ENCODE measurements around the gene ITGAL. TPM values are rescaled to one million over a fixed set of nuclear protein-coding genes. Genes with fewer than 3 reads are reported as not detected.
"Not testable (repeated sequence)": the region's sequence is repeated elsewhere in the genome, so short reads cannot be mapped to it uniquely, and the experiment has no call there.

Gene ITGAL
- total RNA-seq, 2 donors from 2014 or later = 4.6 to 8.5 TPM

DNA sequence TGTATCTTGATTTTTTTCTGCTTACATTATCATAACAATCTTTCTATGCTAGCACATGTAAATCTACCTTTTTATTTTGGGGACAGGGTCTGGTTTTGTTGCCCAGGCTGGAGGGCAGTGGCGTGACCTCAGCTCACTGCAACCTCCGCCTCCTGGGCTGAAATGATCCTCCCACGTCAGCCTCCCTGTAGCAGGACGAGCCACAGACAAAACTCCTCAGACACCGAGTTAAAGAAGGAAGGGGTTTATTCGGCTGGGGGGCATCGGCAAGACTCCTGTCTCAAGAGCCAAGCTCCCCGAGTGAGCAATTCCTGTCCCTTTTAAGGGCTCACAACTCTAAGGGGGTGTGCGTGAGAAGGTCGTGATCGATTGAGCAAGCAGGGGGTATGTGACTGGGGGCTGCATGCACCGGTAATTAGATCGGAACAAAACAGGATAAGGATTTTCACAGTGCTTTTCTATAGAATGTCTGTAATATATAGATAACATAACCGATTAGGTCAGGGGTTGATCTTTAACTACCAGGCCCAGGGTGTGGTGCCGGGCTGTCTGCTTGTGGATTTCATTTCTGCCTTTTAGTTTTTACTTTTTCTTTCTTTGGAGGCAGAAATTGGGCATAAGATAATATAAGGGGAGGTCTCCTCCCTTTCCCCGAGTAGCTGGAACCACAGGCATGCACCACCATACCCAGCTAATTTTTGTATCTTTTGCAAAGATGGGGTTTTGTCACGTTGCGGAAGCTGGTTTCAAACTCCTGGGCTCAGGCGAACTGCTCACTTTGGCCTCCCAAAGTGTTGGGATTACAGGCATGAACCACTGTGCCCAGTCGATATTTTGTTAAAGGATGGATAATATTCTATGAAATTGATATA is 19.6 kb upstream of the ITGAL start:
- DNase-seq (ENCODE audit: low spot score) = not testable (repeated sequence)
- intact Hi-C loops (cut with DNase I) = loop anchor here in 1 of 2 donors (10.0 kb wide), 1 partner anchor 62 kb away; no protein-coding TSS in a partner anchor

DNA sequence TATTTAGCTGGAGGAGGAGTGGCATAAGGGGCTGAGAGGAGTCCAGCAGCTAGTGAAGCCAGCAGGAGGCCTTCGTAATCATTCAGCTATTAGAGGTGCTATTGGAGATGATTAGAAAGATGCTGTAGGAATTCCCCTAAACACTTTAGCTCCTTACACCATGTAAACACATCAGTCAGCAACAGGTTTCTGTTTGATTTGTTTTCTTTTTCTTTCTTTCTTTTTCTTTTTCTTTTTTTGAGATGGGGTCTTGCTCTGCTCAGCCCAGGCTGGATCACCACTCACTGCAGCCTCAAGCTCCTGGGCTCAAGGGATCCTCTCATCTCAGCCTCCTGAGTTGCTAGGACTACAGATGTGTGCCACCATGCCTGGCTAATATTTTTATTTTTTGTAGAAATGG is 16.2 kb upstream of the ITGAL start:
- intact Hi-C loops (cut with DNase I) = loop anchor here in 1 of 2 donors (10.0 kb wide), 1 partner anchor 58 kb away; no protein-coding TSS in a partner anchor
- no peak for DNase-seq (ENCODE audit: low spot score)

DNA sequence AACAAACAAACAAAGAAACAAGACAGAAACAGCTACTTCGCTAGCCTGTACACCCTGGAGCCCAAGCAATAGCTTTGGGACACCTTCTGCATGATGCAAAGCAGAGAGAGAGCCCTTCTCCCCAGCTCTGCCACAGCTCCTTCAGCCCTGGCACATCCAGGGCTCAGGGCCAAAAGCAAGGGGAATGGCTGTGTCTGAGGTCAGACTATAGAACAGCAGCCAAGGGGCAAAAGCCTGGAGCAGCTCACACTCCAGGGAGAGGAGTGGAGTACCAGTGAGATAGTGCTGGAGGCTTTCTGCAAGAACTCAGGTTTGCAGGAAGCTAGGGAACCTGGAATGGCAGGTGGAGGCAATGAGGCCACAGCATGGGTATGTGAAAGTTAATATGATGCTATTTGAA is 15.3 kb upstream of the ITGAL start:
- intact Hi-C loops (cut with DNase I) = loop anchor here in 1 of 2 donors (10.0 kb wide), 1 partner anchor 58 kb away; no protein-coding TSS in a partner anchor
- DNase-seq (ENCODE audit: low spot score) = no peak

DNA sequence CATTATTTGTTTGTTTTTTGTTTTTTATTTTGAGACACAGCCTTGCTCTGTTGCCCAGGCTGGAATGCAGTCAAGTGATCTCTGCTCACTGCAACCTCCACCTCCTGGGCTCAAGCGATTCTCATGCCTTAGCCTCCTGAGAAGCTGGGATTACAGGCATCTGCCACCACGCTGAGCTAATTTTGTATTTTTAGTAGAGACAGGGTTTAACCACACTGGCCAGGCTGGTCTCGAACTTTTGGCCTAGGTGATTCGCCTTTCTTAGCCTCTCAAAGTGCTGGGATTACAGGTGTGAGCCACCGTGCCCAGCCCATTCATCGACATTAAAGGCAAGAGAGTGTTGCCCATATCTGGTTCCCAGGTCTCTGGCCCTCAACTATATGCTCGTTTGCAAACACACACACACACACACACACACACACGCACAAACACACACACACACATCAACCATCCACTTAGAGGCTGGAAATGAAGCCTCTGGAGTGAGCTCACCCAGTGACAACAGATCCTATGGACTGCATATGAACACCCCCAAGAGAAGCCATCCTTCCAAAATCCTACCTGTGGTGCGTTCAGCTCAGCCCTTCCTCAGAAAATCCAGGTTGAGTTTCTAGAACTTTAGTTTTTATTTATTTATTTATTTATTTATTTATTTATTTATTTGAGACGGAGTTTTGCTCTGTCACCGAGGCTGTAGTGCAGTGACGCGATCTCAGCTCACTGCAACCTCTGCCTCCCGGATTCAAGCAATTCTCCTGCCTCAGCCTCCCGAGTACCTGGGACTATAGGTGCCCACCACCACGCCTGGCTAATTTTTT is 14.6 kb upstream of the ITGAL start:
- no peak for DNase-seq (ENCODE audit: low spot score)
- intact Hi-C loops (cut with DNase I) = loop anchor here in 1 of 2 donors (10.0 kb wide), 1 partner anchor 57 kb away; no protein-coding TSS in a partner anchor

DNA sequence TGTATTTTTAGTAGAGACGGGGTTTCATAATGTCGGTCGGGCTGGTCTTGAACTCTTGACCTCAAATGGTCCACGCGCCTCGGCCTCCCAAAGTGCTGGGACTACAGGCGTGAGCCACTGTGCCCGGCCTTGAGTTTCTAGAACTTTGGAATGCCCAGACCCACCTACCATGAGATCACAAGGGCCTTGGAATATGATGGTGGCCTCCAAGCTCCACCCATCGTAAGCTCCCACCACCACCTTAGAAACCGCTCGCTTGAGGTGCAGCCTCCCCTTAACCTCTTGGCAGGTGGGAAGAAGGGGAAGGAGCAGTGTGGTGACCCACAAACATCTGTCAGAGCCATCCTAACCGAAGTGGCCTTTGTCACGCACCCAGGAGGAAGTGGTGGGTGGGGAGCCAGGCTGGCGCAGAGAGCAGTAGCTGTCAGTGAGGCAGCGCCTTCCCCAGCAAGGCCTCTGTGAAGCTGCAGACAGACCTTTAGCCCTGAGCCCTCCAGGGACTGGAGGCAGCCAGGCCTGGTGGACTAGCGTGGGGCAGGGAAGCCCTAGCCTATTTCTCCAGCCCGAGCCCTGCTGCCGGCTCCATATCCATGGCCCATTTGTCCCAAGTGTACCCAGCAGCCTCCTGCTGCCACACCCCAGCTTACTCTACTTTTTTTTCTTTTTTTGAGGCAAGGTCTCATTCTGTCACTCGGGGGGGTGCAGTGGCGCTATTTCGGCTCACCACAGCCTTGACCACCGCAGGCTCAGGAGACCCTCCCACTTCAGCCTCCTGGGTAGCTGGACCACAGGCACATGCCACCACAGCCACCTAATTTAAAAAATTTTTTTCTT is 13.8 kb upstream of the ITGAL start:
- no peak for DNase-seq (ENCODE audit: low spot score)
- intact Hi-C loops (cut with DNase I) = loop anchor here in 1 of 2 donors (10.0 kb wide), 1 partner anchor 56 kb away; no protein-coding TSS in a partner anchor

DNA sequence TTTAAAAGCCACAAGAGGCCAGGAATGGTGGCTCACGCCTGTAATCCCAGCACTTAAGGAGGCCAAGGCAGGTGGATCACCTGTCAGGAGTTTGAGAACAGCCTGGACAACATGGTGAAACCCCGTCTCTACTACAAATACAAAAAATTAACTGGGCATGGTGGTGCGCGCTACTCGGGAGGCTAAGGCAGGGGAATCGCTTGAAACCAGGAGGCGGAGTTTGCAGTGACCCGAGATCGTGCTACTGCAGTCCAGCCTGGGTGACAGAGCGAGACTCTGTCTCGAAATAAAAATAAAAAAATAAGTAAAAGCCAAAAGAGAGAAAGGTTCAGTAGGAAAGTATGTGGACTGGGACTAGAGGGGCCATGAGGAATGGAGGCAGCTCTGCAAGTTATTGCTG is 13.1 kb upstream of the ITGAL start:
- no peak for DNase-seq (ENCODE audit: low spot score)
- intact Hi-C loops (cut with DNase I) = loop anchor here in 1 of 2 donors (10.0 kb wide), 1 partner anchor 55 kb away; no protein-coding TSS in a partner anchor

DNA sequence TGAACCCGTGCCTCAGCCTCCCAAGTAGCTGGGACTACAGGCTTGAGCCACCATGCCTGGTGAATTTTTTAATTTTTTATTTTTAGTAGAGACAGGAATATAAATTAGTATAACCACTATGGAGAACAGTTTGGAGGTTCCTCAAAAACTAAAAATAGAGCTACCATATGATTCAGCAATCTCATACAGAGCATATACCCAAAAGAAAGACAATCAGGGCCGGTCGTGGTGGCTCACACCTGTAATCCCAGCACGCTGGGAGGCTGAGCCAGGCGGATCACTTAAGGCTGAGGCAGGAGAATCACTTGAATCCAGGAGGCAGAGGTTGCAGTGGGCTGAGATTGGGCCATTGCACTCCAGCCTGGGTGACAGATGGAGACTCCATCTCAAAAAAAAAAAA is 11.1 kb upstream of the ITGAL start:
- intact Hi-C loops (cut with DNase I); DNase-seq (ENCODE audit: low spot score): not testable (repeated sequence)

DNA sequence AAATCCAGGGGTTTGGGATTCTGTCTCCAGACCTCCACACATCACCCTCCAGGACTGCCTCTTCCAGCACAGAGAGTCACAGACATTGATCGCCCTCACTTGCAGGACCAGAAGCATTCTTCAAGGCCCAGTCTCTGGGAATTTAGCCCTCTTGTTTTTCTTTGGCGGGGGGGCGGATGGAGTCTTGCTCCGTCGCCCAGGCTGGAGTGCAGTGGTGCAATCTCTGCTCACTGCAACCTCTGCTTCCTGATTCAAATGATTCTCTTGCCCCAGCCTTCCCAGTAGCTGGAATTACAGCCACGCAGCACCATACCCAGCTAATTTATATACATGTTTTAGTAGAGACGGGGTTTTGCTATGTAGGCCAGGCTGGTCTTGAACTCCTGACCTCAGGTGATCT is 8.5 kb upstream of the ITGAL start:
- intact Hi-C loops (cut with DNase I) = no loop called here
- DNase-seq (ENCODE audit: low spot score) = no peak

DNA sequence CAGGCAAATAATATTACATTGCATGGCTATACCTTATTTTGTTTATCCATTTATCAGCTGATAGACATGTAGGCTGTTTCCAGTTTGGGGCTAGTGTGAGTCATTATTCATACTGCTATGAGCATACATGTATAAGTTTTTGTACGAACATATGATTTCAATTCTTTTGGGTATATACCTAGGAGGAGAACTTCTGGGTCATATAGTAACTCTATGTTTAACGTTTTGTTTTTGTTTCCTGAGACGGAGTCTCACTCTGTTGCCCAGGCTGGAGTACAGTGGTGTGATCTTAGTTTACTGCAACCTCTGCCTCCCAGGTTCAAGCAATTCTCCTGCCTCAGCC is 2.4 kb upstream of the ITGAL start:
- DNase-seq (ENCODE audit: low spot score) = no peak
- intact Hi-C loops (cut with DNase I) = no loop called here

DNA sequence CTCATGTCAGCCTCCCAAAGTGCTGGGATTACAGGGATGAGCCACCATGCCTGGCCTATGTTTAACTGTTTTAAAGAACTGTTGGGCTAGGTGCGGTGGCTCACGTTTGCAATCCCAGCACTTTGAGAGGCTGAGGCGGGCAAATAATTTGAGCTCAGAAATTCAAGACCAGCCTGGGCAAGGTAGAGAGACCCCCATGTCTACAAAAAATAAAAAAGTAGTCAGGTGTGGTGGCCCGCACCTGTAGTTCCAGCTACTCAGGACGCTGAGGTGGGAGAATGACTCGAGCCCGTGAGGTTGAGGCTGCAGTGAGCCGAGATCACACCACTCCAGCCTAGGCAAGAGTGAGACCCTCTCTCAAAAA is 1.9 kb upstream of the ITGAL start:
- DNase-seq (ENCODE audit: low spot score) = no peak
- intact Hi-C loops (cut with DNase I) = no loop called here

DNA sequence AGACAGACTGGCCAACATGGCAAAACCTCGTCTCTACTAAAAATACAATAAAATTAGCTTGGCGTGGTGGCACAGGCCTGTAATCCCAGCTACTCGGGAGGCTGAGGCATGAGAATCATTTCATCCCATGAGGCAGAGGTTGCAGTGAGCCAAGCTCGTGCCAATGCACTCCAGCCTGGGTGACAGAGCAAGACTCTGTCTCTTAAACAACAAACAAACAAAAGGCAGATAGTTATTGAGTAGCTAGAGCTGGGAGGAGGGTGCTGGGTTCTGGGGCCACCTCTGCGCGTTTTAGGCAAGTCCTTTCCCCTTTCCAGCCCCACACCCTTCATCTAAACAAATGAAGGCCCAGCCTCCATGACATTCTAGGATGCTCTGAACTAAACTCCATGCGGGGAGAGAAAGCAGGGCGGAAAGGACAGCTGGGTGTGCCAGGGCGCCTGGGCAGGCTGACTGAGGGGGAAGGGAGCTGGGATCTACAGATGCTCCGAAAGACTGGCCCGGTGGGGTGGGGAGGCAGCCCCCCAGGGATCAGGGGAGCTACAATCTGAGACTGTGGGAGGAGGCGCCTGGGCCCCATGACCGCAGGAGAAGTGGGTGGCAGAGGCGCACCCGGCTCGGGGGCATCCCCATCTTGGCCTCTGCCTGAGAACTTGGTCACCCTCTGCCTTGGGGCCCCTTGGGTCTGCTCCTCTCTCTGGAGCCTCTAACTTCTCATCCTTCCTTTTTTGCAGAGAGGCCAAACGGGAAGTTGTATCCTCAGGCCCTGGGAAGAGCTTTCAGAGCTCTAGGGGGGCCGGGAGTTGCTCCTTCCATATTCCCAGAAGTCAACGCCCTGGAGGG is 910 bp downstream of the ITGAL start:
- no peak for DNase-seq (ENCODE audit: low spot score)
- intact Hi-C loops (cut with DNase I) = no loop called here

DNA sequence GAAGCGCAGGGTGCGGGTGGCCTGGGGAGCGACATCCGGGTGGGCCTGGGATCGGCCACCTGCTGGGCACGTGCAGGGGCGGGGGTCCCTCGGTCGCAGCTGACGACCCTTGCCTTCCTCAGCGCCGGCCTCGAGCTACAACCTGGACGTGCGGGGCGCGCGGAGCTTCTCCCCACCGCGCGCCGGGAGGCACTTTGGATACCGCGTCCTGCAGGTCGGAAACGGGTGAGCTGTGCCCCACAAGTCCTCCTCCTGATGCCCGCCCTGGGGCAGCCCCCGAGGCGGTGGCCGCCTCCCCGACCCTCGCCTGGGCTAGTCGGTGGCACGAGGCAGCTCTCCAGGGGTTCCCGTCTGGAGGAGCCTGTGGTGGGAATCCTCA is 1.5 kb downstream of the ITGAL start:
- DNase-seq (ENCODE audit: low spot score) = no peak
- intact Hi-C loops (cut with DNase I) = no loop called here

DNA sequence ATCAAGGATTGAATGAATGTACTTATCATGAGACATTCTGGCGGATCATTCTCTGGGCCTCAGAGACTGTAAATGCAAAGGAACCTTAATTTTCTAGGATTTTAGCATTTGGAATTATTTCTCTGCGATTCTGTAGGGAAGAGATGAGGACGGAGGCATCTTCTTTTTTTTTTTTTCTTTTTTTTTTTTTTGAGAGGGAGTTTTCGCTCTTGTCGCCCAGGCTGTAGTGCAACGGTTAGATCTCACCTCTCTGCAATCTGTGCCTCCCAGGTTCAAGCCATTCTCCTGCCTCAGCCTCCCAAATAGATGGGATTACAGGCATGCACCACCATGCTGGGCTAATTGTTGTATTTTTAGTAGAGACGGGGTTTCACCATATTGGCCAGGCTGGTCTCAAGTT is 2.1 kb downstream of the ITGAL start:
- intact Hi-C loops (cut with DNase I) = no loop called here
- no peak for DNase-seq (ENCODE audit: low spot score)

DNA sequence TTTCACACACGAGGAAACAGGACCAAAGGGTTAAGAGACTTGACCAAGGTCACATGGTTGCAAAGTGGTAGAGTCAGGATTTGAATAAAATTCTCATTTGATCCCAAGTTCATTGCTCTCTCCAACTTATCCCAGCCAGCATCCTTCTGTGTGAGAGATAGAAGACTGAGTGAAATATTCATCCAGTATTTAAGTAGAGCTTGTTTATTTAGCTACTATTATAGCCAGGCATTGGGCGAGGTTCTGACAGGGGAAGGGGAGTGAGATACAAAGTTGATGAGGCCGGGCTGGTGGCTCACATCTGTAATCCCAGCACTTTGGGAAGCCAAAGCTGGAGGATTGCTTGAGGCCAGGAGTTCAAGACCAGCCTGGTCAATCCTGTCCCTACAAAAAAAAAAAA is 4.4 kb downstream of the ITGAL start:
- intact Hi-C loops (cut with DNase I) = no loop called here
- no peak for DNase-seq (ENCODE audit: low spot score)

DNA sequence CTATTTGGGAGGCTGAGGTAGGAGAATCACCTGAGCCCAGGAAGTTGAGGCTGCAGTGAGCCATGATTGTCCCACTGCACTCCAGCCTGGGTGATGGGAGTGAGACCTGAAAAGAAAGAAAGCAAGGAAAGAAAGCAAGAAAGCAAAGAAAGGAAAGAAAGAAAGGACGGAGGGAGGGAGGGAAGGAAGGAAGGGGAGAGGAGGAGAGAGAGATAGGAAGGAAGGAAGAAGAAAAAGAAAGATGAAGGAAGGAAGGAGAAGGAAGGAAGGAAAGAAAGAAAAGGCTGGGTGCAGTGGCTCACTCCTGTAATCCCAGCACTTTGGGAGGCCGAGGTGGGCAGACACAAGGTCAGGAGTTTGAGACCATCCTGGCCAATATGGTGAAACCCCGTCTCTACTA is 5.2 kb downstream of the ITGAL start:
- DNase-seq (ENCODE audit: low spot score); intact Hi-C loops (cut with DNase I): not testable (repeated sequence)

DNA sequence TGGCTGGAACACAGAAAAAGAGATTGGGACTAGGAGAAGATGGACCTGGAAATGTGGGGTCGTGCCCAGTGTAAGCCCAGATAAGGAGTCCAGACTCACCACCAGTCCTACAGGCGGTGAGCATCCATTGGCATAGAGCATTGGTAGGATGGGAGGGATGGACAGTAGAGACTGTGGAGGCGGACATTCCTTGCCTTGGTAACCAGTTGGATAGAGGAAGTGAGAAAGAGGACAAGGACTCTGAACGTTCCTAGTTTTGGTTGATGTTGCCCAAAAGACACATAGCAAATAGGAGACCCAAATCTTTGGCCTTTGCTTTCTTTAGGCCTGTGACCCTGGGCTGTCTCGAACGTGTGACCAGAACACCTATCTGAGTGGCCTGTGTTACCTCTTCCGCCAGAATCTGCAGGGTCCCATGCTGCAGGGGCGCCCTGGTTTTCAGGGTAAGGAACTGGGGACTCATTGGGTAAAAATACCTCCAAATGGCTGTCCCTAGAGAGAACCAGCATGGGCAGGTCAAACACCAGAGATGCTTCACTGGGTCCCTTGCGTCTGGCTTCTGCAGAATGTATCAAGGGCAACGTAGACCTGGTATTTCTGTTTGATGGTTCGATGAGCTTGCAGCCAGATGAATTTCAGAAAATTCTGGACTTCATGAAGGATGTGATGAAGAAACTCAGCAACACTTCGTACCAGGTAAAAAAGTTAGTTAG is 6.4 kb downstream of the ITGAL start:
- intact Hi-C loops (cut with DNase I) = no loop called here
- no peak for DNase-seq (ENCODE audit: low spot score)

DNA sequence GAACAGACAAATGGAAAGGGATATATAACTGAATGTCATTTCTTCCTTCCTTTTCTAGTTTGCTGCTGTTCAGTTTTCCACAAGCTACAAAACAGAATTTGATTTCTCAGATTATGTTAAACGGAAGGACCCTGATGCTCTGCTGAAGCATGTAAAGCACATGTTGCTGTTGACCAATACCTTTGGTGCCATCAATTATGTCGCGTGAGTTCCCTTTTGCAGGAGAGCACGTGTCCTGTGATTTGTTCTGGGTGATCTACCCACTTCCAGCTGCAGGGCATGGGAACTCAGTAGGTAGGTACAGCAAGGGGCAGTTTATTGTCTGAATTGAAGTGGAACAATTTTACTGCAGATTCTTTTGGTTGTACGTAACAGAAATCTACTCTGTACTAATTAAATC is 8.8 kb downstream of the ITGAL start:
- intact Hi-C loops (cut with DNase I) = no loop called here
- DNase-seq (ENCODE audit: low spot score) = no peak

DNA sequence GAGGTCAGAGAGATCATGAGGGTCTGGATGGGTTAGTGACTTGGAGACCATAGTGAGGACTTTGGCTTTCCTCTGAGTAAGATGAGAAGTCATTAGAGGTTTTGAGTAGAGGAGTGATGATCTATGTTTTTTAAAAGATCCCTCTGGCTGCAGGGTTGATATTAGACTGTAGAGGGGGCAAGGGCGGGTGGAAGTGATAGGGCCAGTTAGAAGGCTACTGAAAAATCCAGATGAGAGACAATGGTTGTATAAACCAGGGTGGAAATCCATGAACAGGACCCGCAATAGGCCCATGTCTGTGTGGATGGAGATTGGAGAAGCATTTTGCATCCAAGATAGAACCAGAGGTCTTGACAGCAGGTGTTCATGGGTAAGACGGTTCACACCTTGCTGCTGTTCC is 9.8 kb downstream of the ITGAL start:
- DNase-seq (ENCODE audit: low spot score) = no peak
- intact Hi-C loops (cut with DNase I) = no loop called here
